ENCODE results near the gene CCDC6. TPM values are rescaled to one million over a fixed set of nuclear protein-coding genes. Genes with fewer than 3 reads are reported as not detected.

Gene CCDC6
- total and polyA plus RNA-seq, 11 donors = 3.7 to 47.1 (median 17.4) TPM

GRCh38 chr10:59753267-59753666 is 153.1 kb downstream of the CCDC6 start, which contains the start of gene MRLN:
Gene MRLN, minus strand, starts transcription at chr10:59753455.
- ATAC-seq (no peak), DNase-seq (no peak)
- H3K4me3 ChIP-seq = no peak within 1 kb of the TSS
- no peak for TF ChIP-seq POLR2A (IDR thresholded peaks at IDR 0.05)
- TF ChIP-seq CTCF (IDR thresholded peaks at IDR 0.05) = no peak
- H3K27me3 ChIP-seq = no peaks in the 10 kb centered on the region
- peaks cover 0 to 8% (median 0%) of the 10 kb centered on the region in 12 donors for H3K4me1 ChIP-seq
- WGBS, 4 donors = 59 to 72% (median 60%) methylated on average over 3 of the region's 3 CpGs
- no peaks in the 10 kb centered on the region for H3K9me3 ChIP-seq
- intact Hi-C loops (cut with DNase I) = no loop called here
- no peak within 1 kb of the TSS for H3K27ac ChIP-seq
- H3K36me3 ChIP-seq = no peaks in the 10 kb centered on the region

- no peak overlapping the region for H3K4me3 ChIP-seq
- no peak overlapping the region for H3K27ac ChIP-seq
- no peak for DNase-seq
- H3K9me3 ChIP-seq = no peaks in the 10 kb centered on the region
- H3K27me3 ChIP-seq = no peaks in the 10 kb centered on the region
- ATAC-seq = no peak
- intact Hi-C loops (cut with DNase I) = no loop called here
- peaks cover 0 to 8% (median 0%) of the 10 kb centered on the region in 12 donors for H3K4me1 ChIP-seq
- no peaks in the 10 kb centered on the region for H3K36me3 ChIP-seq
- 53 to 69% (median 63%) methylated on average over 2 of the region's 2 CpGs for WGBS, 4 donors
- TF ChIP-seq POLR2A (IDR thresholded peaks at IDR 0.05) = no peak
- TF ChIP-seq CTCF (IDR thresholded peaks at IDR 0.05) = no peak
Observed at GRCh38 chr10:59752278-59752940, 153.9 kb downstream of the CCDC6 start.

GRCh38 chr10:59750155-59750945 is 156.0 kb downstream of the CCDC6 start:
- TF ChIP-seq POLR2A (IDR thresholded peaks at IDR 0.05) (no peak), CTCF (IDR thresholded peaks at IDR 0.05) (no peak)
- Histone ChIP-seq H3K4me3 (no peak overlapping the region), H3K9me3 (no peaks in the 10 kb centered on the region), H3K4me1 (peaks cover 0 to 8% (median 0%) of the 10 kb centered on the region in 12 donors), H3K27me3 (no peaks in the 10 kb centered on the region), H3K27ac (no peak overlapping the region), H3K36me3 (no peaks in the 10 kb centered on the region)
- ATAC-seq = peak in 2 of 4 donors; percentile 43 to 72
- DNase-seq = peak in 2 of 5 donors; percentile 14 to 33
- 67 to 75% (median 73%) methylated on average over 12 of the region's 12 CpGs for WGBS, 4 donors
- intact Hi-C loops (cut with DNase I) = no loop called here

- Histone ChIP-seq H3K27ac (no peak overlapping the region), H3K27me3 (no peaks in the 10 kb centered on the region), H3K9me3 (no peaks in the 10 kb centered on the region), H3K4me1 (peaks cover 0 to 8% (median 0%) of the 10 kb centered on the region in 12 donors), H3K4me3 (no peak overlapping the region), H3K36me3 (no peaks in the 10 kb centered on the region)
- intact Hi-C loops (cut with DNase I) = no loop called here
- no peak for DNase-seq
- TF ChIP-seq CTCF (IDR thresholded peaks at IDR 0.05) (no peak), POLR2A (IDR thresholded peaks at IDR 0.05) (no peak)
- 34 to 52% (median 46%) methylated on average over 1 of the region's 1 CpG for WGBS, 4 donors
- ATAC-seq = peak in 2 of 4 donors; percentile 42 to 65
Observed at GRCh38 chr10:59748834-59749233, 157.5 kb downstream of the CCDC6 start.
